NCI-H345 treated with DMSO at 0.1 percent for 48 hours (cell line): ENCODE results near the gene KDR.

Source experiments
- DNase-seq: peaks from one replicate; lab custom pipeline; 2025; ENCODE audit not compliant: unreplicated experiment; lab: John Stamatoyannopoulos, UW

KDR gene

GRCh38 chr4:55124322-55125076 lies 896 bp downstream of the KDR start:
- DNase-seq, result no peak

DNA sequence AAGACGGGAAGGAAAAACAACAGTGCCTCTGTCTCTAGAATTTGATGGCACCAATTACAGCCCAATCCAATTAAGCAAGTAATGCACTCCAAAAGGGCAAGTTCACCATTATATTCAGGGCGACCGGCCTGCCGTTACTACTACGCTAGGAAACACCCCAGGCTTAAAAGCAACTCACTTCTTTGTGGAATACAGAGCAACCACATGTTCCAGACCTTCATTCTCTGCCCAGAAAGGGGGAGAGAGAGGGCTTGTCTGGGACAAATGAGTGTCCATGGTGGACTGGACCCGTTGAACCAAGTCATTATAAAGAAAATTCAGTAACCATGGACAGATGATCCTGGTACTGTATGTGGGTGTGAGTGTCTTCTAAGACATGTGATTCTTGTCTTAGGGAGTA lies 1.6 kb downstream of the KDR start:
- DNase-seq, result no peak

DNA sequence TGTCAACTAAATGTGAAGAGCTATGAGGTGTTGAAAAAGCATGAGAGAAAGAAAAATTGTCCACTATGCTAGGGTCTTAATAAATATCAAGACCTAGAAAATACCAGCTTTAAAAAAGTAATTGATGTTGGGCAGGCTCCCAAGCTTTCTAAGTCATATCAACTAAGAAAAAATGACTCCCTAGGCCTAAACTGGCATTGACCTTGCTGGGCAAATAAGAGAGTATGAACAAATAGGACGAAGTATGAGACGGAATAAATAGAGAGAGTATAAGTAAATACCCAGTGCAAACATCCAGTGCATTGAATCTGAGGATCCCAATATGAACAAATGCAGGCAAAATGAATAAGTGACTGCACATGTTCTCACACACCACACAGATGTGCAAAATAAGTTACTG lies 3.2 kb downstream of the KDR start:
- no peak for DNase-seq

DNA sequence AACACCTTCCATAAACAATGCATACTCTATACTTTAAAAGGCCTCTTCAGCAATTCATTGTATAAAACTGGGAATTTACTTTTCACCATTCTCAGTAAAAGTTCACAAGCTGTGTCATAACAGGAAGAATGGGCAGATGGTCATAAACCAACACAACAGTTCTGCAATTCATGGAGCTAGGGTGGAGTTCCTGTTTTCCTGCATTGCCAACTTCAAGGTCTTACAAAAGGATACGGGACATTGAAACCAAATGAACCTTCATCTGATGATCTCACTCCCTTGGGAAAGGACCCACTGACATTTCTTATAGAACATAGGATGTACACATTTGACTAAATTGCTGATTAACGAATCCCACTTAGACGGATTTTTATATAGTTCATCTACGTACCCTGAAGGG lies 4.1 kb downstream of the KDR start:
- no peak for DNase-seq

GRCh38 chr4:55118397-55118796 lies 7.0 kb downstream of the KDR start:
- DNase-seq, result no peak

- DNase-seq, result no peak
Measured at GRCh38 chr4:55117511-55117910, 7.9 kb downstream of the KDR start.

- DNase-seq, result no peak
Measured at GRCh38 chr4:55116450-55116849, 8.9 kb downstream of the KDR start.

DNA sequence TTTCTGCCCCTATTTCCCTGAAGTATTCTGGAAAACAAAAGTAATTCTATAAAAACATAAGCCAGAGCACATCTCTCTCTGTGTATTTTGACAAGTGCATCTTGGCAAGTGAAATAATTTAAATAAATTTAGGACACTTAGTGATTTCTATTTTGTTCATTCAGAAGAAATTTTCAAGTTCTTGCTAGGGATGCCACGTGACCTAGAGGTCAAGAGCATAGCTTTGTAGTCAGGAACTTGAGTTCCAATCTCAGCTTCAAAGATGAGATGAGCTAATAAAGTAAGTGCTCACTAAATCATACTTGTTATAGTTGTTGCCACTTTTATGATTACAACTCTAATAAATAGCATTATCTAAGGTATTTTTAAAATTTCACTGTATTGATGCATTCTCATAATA lies 13.8 kb downstream of the KDR start:
- no peak for DNase-seq

DNA sequence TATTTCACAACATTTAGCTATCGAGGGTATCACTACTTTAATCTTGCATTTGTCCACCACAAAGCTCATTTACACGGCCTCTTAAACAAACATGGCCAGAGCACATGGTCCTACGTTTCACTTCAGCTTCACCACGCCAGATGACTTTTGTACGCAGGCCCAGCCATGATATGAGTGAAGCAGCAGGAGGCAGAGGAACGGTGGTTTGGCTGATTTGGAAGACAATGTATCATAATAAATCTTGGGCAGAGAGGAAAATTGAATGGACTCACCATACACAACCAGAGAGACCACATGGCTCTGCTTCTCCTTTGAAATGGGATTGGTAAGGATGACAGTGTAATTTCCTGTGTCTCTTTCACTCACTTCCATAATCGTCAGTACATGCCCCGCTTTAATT lies 15.3 kb downstream of the KDR start:
- DNase-seq, result no peak

DNA sequence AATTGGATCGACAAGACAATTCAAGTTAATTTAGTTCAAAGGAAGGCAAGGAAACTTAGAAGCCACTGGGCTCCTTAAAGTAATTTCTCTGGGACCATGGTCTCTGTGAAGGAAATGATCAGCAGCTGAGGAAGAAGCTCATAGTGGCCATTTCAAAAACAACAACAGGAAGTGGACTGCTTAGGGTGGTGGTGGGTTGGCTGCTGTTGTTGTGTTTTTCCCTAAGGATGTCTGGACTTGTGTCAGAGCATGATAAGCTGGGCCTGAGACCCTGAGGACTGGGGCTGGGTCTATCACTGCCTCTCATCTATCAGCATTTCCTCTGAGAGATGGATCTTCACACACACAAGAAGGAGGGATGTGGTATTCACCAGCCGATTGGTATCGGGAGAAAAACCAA lies 18.3 kb downstream of the KDR start:
- no peak for DNase-seq

- DNase-seq, result no peak
Measured at GRCh38 chr4:55103224-55103623, 22.2 kb downstream of the KDR start.

DNA sequence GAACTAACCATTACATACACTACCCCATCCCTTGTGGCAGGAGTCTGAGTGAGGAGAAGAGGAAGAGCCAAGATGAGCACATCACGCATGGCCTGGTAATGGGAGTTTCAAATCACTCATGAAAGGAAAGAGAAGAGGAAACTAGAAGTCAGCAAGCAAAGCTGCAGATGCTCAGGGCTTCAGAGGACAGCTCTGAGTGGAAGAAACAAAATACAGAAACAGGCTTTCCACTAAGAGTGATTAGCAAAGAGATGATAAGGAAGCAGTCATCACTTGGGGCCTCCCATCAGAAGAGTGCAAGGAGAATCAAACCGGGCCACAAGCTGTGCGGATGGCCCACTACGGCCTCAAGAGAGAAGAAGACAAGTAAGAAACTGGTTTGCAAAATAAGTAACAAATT lies 25.6 kb downstream of the KDR start:
- DNase-seq, result no peak

GRCh38 chr4:55098456-55099204 lies 26.8 kb downstream of the KDR start:
- DNase-seq, result no peak

GRCh38 chr4:55096619-55097018 lies 28.8 kb downstream of the KDR start:
- no peak for DNase-seq

DNA sequence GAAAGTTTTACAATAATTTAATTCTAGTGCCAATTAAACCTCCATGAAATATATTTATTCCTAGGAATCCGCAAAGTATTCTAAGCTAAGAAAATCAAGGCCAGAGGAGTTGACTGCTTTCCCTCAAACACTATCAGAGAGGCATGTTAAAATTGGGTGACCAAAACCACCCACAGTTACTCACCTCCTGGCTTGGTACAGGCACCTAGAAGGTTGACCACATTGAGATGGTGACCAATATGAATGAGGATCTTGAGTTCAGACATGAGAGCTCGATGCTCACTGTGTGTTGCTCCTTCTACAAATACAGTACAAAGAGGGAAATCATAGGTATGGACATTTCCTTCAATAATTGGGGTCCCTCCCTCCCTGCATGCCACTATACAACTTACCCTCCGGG lies 29.4 kb downstream of the KDR start:
- DNase-seq, result no peak

DNA sequence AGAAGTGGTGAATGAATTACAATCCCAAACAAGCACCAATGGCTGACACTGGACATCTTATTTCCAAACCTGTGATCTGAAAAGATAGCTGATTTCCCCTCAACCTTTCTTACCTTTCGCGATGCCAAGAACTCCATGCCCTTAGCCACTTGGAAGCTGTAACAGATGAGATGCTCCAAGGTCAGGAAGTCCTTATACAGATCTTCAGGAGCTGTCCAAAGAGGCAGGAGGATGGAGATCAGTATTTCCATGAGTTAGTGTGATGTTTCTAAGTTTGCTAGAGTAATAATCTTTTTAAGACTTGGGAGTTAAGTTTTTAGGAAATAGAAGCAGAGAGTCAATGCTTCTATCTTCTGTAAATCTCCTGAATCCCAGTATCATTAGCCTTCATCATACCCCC lies 32.9 kb downstream of the KDR start:
- no peak for DNase-seq

DNA sequence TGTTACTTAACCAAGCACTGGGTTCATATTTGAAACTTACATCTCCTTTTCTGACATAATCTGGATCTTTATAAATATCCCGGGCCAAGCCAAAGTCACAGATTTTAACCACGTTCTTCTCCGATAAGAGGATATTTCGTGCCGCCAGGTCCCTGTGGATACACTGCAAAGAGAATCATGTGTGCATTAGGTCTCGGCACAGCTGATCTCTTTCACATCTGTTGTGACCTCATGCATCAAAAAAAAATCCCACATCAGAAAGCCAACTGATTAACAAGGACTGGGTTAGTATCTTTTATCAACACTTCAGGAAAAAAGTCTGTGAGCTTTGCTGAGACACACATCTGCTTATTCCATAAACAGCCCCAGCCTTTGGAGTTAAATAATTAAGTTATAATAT lies 35.5 kb downstream of the KDR start:
- no peak for DNase-seq

DNA sequence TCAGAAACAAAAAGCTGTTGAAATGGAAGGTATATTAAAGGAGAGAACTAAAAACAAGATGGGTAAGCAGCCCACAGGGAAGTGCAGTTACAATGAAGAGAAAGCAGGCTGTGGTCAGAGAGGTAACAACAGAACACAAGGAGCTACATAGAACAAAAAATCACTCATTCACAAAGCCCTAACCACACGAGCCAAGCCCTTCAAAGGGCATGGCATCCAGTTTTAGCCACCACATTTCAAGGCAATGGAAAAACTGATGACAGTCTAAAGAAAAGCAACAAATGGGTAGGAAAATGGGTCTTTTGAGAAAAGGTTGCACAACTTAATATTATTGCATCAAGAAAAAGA lies 37.5 kb downstream of the KDR start:
- no peak for DNase-seq

DNA sequence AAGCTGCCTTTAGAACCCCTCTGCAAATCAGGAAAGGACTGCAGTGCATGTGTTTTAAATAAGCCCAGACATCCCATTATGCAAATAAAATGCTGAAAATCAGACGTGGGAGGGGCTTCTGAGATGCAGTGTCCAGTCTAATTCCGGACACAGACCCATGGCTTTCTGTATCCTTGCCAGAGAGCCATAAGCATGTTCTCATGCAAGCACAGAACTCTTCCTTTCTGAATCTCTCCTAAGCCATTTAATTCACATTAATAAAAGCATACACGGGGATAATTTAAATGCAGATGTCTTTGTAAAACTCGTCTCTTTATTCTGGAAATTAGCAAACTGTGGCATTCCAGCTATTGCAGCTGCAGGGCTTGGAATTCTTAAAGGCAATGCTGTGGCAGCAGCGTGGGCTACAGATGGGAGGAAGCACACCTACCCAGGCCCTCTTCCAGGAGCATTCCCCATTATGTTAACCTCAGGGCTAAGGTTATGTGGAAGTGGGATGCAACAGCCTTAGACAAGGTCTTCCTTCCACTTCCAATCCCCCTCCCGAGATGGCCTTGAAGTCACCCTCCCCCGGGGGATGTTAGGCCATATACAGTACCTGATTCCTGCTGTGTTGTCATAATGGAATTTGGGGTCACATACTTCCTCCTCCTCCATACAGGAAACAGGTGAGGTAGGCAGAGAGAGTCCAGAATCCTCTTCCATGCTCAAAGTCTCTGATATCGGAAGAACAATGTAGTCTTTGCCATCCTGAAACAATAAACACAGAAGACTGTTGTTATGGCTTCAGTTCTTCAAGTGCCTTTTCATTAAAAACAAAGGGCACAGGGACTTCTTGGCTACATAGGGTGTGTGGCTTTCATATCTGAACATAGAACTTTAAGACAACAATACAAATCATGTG lies 38.1 kb downstream of the KDR start:
- no peak for DNase-seq

DNA sequence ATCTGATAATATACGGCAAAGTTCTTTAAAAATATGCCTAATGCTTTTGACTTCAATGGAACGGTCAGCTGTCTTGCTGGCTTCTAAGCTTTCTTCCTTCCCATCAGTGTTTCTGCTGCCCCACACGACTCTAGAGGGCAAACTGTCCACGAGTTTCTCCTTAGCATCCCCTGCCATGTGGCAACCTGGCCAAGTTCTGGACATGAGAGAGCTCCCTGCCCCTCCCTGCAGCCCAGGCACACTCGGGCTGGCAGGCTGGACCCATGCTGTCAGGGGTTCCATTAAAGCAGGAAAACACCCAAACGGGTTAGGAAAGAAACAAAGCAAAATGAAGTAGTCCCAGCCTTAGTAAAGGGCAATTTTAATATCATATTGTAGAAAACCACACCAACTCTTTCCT lies 38.8 kb downstream of the KDR start:
- no peak for DNase-seq

DNA sequence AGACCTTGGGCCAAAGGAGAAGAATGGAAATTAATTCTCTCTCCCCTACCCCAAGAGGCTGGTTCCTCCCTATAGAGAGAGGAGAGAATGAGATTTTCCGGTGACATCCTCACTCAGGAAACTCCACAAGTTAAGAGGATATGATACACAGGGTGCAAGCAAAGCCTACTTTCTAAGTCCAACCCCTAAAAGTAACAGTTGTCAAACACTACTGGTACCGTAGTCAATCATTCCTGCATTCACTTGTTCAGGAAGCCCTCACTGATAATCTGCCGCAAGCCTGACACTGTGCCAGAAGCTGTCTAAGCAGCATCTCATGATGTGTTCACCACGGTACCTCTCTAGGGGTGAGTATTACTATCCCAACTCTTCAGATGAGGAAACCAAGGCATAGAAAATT lies 41.7 kb downstream of the KDR start:
- no peak for DNase-seq

DNA sequence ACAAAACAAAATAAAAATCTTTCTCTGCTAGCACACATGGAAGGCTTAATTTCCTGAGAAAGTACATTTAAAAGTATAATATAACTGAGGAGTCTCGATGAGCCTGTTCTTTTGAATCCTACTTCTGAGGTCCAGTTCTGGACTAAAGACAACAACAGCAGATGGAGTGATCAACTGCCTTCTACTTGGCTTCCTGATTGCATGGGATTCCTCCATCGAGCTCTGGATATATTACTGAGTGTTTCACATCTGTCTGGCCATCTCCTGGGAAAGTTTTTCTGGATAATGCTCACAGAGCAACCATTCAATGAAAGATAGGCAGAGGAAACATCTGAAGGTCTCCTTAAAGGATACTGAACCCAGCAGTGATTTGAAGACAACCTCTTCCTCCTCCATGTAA lies 42.6 kb downstream of the KDR start:
- no peak for DNase-seq
